ENCODE data around the gene ARF1. TPM values are rescaled to one million over a fixed set of nuclear protein-coding genes. Genes with fewer than 3 reads are reported as not detected.

Gene ARF1
- polyA plus RNA-seq, 1 donor (not counting 4 experiments of a cell fraction or from before 2014, with no cell fraction given): 295 TPM

GRCh38 chr1:228034954-228035837 is 47.3 kb upstream of the ARF1 start:
- Histone ChIP-seq H3K4me2 (ENCODE audit: control insufficient read depth, extremely low read depth, insufficient read depth, low read depth, low read length) (no peak overlapping the region), H3K79me2 (ENCODE audit: control insufficient read depth, insufficient read depth, low read length) (no peaks in the 10 kb centered on the region), H3K9me1 (ENCODE audit: control insufficient read depth, extremely low read depth, insufficient read depth, low read length) (no peaks in the 10 kb centered on the region), H3K9me3 (ENCODE audit: control insufficient read depth, low read depth, low read length) (no peaks in the 10 kb centered on the region), H3K36me3 (ENCODE audit: control insufficient read depth in 2 of 2, extremely low read depth in 1 of 2, insufficient read depth in 2 of 2, low read length in 2 of 2) (no peaks in the 10 kb centered on the region), H3K4me3 (ENCODE audit: control insufficient read depth in 2 of 3, extremely low read depth in 1 of 3, insufficient read depth in 2 of 3, low read depth in 1 of 3, low read length in 3 of 3) (no peak overlapping the region), H3K27me3 (ENCODE audit: control insufficient read depth, extremely low read depth, insufficient read depth, low read length) (peaks cover 41% of the 10 kb centered on the region), H3K4me1 (ENCODE audit: control insufficient read depth, extremely low read depth, insufficient read depth, low read length) (no peaks in the 10 kb centered on the region), H4K20me1 (ENCODE audit: control insufficient read depth, extremely low read depth, insufficient read depth, low read length) (no peaks in the 10 kb centered on the region), H2AFZ (ENCODE audit: control insufficient read depth, low read length) (no peak overlapping the region), H3K9ac (ENCODE audit: control insufficient read depth, extremely low read depth, insufficient read depth, low read length) (no peak overlapping the region), H3K27ac (ENCODE audit: control insufficient read depth, insufficient read depth, low read length) (no peak overlapping the region)
- DNase-seq (ENCODE audit: low read depth, low spot score) (no peak), FAIRE-seq (no peak)
- dilution Hi-C loops (cut with MboI; ENCODE audit: extremely low pct_ligation_motif_present, low sequenced_read_pairs): no loop called here
- TF ChIP-seq CTCF (optimal IDR thresholded peaks at IDR 0.05 in 1 of 3, IDR thresholded peaks at IDR 0.05 in 1 of 3, conservative IDR thresholded peaks at IDR 0.05 in 1 of 3; ENCODE audit: extremely low read depth in 1 of 3, insufficient read depth in 2 of 3, low read length in 3 of 3) (no peak), EZH2 (IDR thresholded peaks at IDR 0.05; ENCODE audit: low read length) (no peak)

- H3K27ac ChIP-seq (ENCODE audit: control insufficient read depth, insufficient read depth, low read length): no peak overlapping the region
- H3K9me1 ChIP-seq (ENCODE audit: control insufficient read depth, extremely low read depth, insufficient read depth, low read length): no peaks in the 10 kb centered on the region
- H3K9me3 ChIP-seq (ENCODE audit: control insufficient read depth, low read depth, low read length): no peaks in the 10 kb centered on the region
- FAIRE-seq: no peak
- no peak overlapping the region for H3K4me2 ChIP-seq (ENCODE audit: control insufficient read depth, extremely low read depth, insufficient read depth, low read depth, low read length)
- no peaks in the 10 kb centered on the region for H3K4me1 ChIP-seq (ENCODE audit: control insufficient read depth, extremely low read depth, insufficient read depth, low read length)
- no peaks in the 10 kb centered on the region for H3K36me3 ChIP-seq (ENCODE audit: control insufficient read depth in 2 of 2, extremely low read depth in 1 of 2, insufficient read depth in 2 of 2, low read length in 2 of 2)
- H3K27me3 ChIP-seq (ENCODE audit: control insufficient read depth, extremely low read depth, insufficient read depth, low read length): peaks cover 41% of the 10 kb centered on the region
- H3K9ac ChIP-seq (ENCODE audit: control insufficient read depth, extremely low read depth, insufficient read depth, low read length): no peak overlapping the region
- DNase-seq (ENCODE audit: low read depth, low spot score): no peak
- H4K20me1 ChIP-seq (ENCODE audit: control insufficient read depth, extremely low read depth, insufficient read depth, low read length): no peaks in the 10 kb centered on the region
- TF ChIP-seq CTCF (optimal IDR thresholded peaks at IDR 0.05 in 1 of 3, IDR thresholded peaks at IDR 0.05 in 1 of 3, conservative IDR thresholded peaks at IDR 0.05 in 1 of 3; ENCODE audit: extremely low read depth in 1 of 3, insufficient read depth in 2 of 3, low read length in 3 of 3) (no peak), EZH2 (IDR thresholded peaks at IDR 0.05; ENCODE audit: low read length) (no peak)
- dilution Hi-C loops (cut with MboI; ENCODE audit: extremely low pct_ligation_motif_present, low sequenced_read_pairs): no loop called here
- H3K79me2 ChIP-seq (ENCODE audit: control insufficient read depth, insufficient read depth, low read length): no peaks in the 10 kb centered on the region
- H3K4me3 ChIP-seq (ENCODE audit: control insufficient read depth in 2 of 3, extremely low read depth in 1 of 3, insufficient read depth in 2 of 3, low read depth in 1 of 3, low read length in 3 of 3): no peak overlapping the region
- H2AFZ ChIP-seq (ENCODE audit: control insufficient read depth, low read length): no peak overlapping the region
Measured at GRCh38 chr1:228035844-228036243, 46.7 kb upstream of the ARF1 start.

Data from keratinocyte (primary cell).